ENCODE data around the gene TMEM243. TPM values are rescaled to one million over a fixed set of nuclear protein-coding genes. Genes with fewer than 3 reads are reported as not detected.

The TMEM243 gene
- total and polyA plus RNA-seq, 2 of the 13 experiments (the other 11 are each of a cell fraction or from before 2014, with no cell fraction given) = 25.1 to 31.2 TPM

DNA sequence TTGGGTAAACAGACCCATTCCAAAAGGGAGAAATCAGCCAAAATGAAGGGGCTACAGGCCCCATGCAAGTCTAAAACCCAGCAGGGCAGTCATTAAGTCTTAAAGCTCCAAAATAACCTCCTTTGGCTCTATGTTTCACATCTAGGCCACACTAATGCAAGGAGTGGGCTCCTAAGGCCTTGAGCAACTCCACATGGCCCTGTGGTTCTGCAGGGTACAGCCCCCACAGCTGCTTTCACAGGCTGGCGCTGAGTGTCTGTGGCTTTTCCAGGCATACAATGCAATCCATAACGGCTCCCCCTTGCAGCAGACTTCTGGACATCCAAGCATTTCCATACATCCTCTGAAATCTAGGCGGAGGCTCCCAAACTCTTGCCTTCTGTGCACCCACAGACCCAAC is 9.0 kb downstream of the TMEM243 start:
- H3K36me3 ChIP-seq (replicated peaks in 1 of 2; ENCODE audit: control insufficient read depth in 1 of 2, insufficient read depth in 2 of 2, low read length in 2 of 2) = peaks cover 6 to 18% of the 10 kb centered on the region in 2 experiments; a peak in 4 of 5 replicates
- 100% methylated on average over 1 of the region's 3 CpGs for WGBS (ENCODE audit: low lambda C conversion rate)
- peaks cover 9% of the 10 kb centered on the region; the same call in 1 of the 2 replicates for H3K4me1 ChIP-seq (ENCODE audit: insufficient read depth, low read length)
- peaks cover 11% of the 10 kb centered on the region for H3K79me2 ChIP-seq (ENCODE audit: insufficient read depth, low read length)
- H3K27me3 ChIP-seq (ENCODE audit: control insufficient read depth in 1 of 2, insufficient read depth in 2 of 2, low read length in 2 of 2) = no peaks in the 10 kb centered on the region
- FAIRE-seq = no peak
- peaks cover 16% of the 10 kb centered on the region for H3K9me3 ChIP-seq (ENCODE audit: low read length)
- H2AFZ ChIP-seq (ENCODE audit: low read length) = no peak overlapping the region
- no peak; the same call in 2 of the 3 replicates for ATAC-seq
- intact Hi-C loops (cut with micrococcal nuclease; ENCODE audit: unreplicated experiment) = no loop called here
- no peak overlapping the region for H3K4me3 ChIP-seq (replicated peaks in 1 of 3; ENCODE audit: insufficient read depth in 1 of 3, low read depth in 2 of 3, low read length in 3 of 3)
- ChIA-PET CTCF (ENCODE audit: low intra/inter-chr PET ratio, low total read pairs) (no interaction called here), POLR2A (interaction anchor here (1.0 kb wide), 1 partner anchor 9 kb away, joined by 3 read pairs; the partner anchor contains the start of gene TMEM243)
- DNase-seq (ENCODE audit: low spot score) = no peak
- no peak for TF ChIP-seq PRPF4 (IDR thresholded peaks at IDR 0.05; ENCODE audit: low read depth, low read length, poor library complexity, severe bottlenecking)
- TF ChIP-seq, protein P1, sequence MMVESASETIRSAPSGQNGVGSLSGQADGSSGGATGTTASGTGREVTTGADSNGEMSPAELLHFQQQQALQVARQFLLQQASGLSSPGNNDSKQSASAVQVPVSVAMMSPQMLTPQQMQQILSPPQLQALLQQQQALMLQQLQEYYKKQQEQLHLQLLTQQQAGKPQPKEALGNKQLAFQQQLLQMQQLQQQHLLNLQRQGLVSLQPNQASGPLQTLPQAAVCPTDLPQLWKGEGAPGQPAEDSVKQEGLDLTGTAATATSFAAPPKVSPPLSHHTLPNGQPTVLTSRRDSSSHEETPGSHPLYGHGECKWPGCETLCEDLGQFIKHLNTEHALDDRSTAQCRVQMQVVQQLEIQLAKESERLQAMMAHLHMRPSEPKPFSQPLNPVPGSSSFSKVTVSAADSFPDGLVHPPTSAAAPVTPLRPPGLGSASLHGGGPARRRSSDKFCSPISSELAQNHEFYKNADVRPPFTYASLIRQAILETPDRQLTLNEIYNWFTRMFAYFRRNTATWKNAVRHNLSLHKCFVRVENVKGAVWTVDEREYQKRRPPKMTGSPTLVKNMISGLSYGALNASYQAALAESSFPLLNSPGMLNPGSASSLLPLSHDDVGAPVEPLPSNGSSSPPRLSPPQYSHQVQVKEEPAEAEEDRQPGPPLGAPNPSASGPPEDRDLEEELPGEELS (CRISPR knock-in tag; IDR thresholded peaks at IDR 0.05) = no peak
- TF ChIP-seq DPF2 (CRISPR knock-in tag; IDR thresholded peaks at IDR 0.05; ENCODE audit: borderline replicate concordance, low read depth) = no peak
- no peak for TF ChIP-seq ATRX (CRISPR knock-in tag; IDR thresholded peaks at IDR 0.05; ENCODE audit: borderline replicate concordance)
- TF ChIP-seq KLF15 (CRISPR knock-in tag; IDR thresholded peaks at IDR 0.05; ENCODE audit: borderline replicate concordance) = no peak
- no peak for TF ChIP-seq EED (CRISPR knock-in tag; IDR thresholded peaks at IDR 0.05)
- TF ChIP-seq HNRNPUL1 (IDR thresholded peaks at IDR 0.05; ENCODE audit: low read depth, low read length) = no peak
- no peak for TF ChIP-seq ZFY (CRISPR knock-in tag; IDR thresholded peaks at IDR 0.05)
- TF ChIP-seq REPIN1 (CRISPR knock-in tag; IDR thresholded peaks at IDR 0.05; ENCODE audit: borderline replicate concordance, low read depth) = no peak
- in situ Hi-C loops (cut with HindIII; ENCODE audit: extremely low pct_ligation_motif_present, low pct_unique_long_range_greater_than_20kb) = no loop called here
- no peak overlapping the region for H3K9ac ChIP-seq (ENCODE audit: insufficient read depth, low read depth, low read length)
- H3K4me2 ChIP-seq (ENCODE audit: low read depth, low read length) = no peak overlapping the region
- no peaks in the 10 kb centered on the region for H4K20me1 ChIP-seq (ENCODE audit: insufficient read depth, low read length)
- no peak overlapping the region for H3K27ac ChIP-seq (ENCODE audit: extremely low read length, insufficient read depth, low read length)
- no TSS peak for BruUV-seq (replicated peaks)
